8988T (cell line): ENCODE data around the gene KCNC4.

Experiments used
- DNase-seq: peaks from one replicate; pipeline ENCODE4 v3.0.0; 2011

Gene KCNC4

GRCh38 chr1:110209715-110210603 lies at the start of gene KCNC4:
TSS of gene KCNC4 (plus strand) at chr1:110210314. CDS start at chr1:110211500, 1,186 bp downstream.
- peak; percentile 91 for DNase-seq

- DNase-seq, result no peak
These were observed 49.5 kb upstream of the KCNC4 start for GRCh38 chr1:110160538-110161100.

GRCh38 chr1:110161165-110161564 lies 48.9 kb upstream of the KCNC4 start:
- DNase-seq, result no peak

GRCh38 chr1:110161849-110162248 lies 48.3 kb upstream of the KCNC4 start:
- DNase-seq, result no peak

- DNase-seq, result no peak
These were observed 46.5 kb upstream of the KCNC4 start for GRCh38 chr1:110163591-110163990.

- no peak for DNase-seq
These were observed 45.3 kb upstream of the KCNC4 start for GRCh38 chr1:110164725-110165350.

- DNase-seq, result no peak
These were observed 44.3 kb upstream of the KCNC4 start for GRCh38 chr1:110165761-110166231.

GRCh38 chr1:110166861-110167260 lies 43.3 kb upstream of the KCNC4 start:
- no peak for DNase-seq

- no peak for DNase-seq
These were observed 39.1 kb upstream of the KCNC4 start for GRCh38 chr1:110170766-110171733.

GRCh38 chr1:110172001-110172400 lies 38.1 kb upstream of the KCNC4 start:
- DNase-seq, result no peak

- no peak for DNase-seq
These were observed 36.5 kb upstream of the KCNC4 start for GRCh38 chr1:110173466-110174105.

- DNase-seq, result no peak
These were observed 35.2 kb upstream of the KCNC4 start for GRCh38 chr1:110174961-110175360.

- no peak for DNase-seq
These were observed 33.7 kb upstream of the KCNC4 start for GRCh38 chr1:110176299-110176956.

- no peak for DNase-seq
These were observed 32.3 kb upstream of the KCNC4 start for GRCh38 chr1:110177775-110178174.

- no peak for DNase-seq
These were observed 26.4 kb upstream of the KCNC4 start for GRCh38 chr1:110183642-110184167.

GRCh38 chr1:110184446-110184845 lies 25.7 kb upstream of the KCNC4 start:
- no peak for DNase-seq

GRCh38 chr1:110185181-110185580 lies 24.9 kb upstream of the KCNC4 start:
- DNase-seq, result no peak

GRCh38 chr1:110186558-110186957 lies 23.6 kb upstream of the KCNC4 start:
- no peak for DNase-seq

- DNase-seq, result no peak
These were observed 22.8 kb upstream of the KCNC4 start for GRCh38 chr1:110187139-110187890.

- DNase-seq, result no peak
These were observed 22.0 kb upstream of the KCNC4 start for GRCh38 chr1:110188035-110188618.
